Neural cell (in vitro differentiated cells): ENCODE measurements around the gene FHIT. TPM values are rescaled to one million over a fixed set of nuclear protein-coding genes. Genes with fewer than 3 reads are reported as not detected.

Experiments
- H2AFZ ChIP-seq: fragments of 200-600, 300-800 bp; sonication (generic), shearing (Covaris generic); 2 replicates; pipeline ENCODE4 v1.6.0; 2014; ENCODE audit warnings: low read depth, mild to moderate bottlenecking, antibody characterized with exemption, low read length, moderate library complexity
- H3F3A ChIP-seq: fragments of 200-600 bp; shearing (Covaris generic); 2 replicates; pipeline ENCODE4 v1.6.1; 2016; ENCODE audit warnings: mild to moderate bottlenecking, moderate library complexity, mixed read lengths, antibody characterized with exemption, low read length; ENCODE audit not compliant: insufficient read depth, poor library complexity, severe bottlenecking
- H3K27ac ChIP-seq: fragments of 200-600, 300-800 bp; sonication (generic), shearing (Covaris generic); 2 replicates; pipeline ENCODE4 v1.5.1; 2014; ENCODE audit warnings: mild to moderate bottlenecking, low read length, moderate library complexity
- H3K27me3 ChIP-seq: fragments of 300-800, 200-600 bp; sonication (generic), shearing (Covaris generic); 2 replicates; pipeline ENCODE4 v1.6.0; 2014; ENCODE audit warnings: mild to moderate bottlenecking, low read depth, low read length, moderate library complexity; ENCODE audit not compliant: insufficient read depth
- H3K36me3 ChIP-seq: fragments of 300-800, 200-600 bp; sonication (generic), shearing (Covaris generic); 2 replicates; pipeline ENCODE4 v1.5.1; 2014; ENCODE audit warnings: mild to moderate bottlenecking, antibody characterized with exemption, low read length, moderate library complexity; ENCODE audit not compliant: insufficient read depth
- H3K4me2 ChIP-seq: fragments of 300-800, 200-600 bp; sonication (generic), shearing (Covaris generic); 2 replicates; pipeline ENCODE4 v1.6.0; 2014; ENCODE audit warnings: mild to moderate bottlenecking, low read length
- H3K4me3 ChIP-seq: fragments of 300-800, 200-600 bp; sonication (generic), shearing (Covaris generic); 2 replicates; pipeline ENCODE4 v1.5.1; 2014; ENCODE audit warnings: mild to moderate bottlenecking, low read length, moderate library complexity
- H3K79me2 ChIP-seq: fragments of 200-600 bp; shearing (Covaris generic); replicated peaks from 2 replicates; pipeline ENCODE4 v1.6.0; 2014; ENCODE audit warnings: mild to moderate bottlenecking, low read length, moderate library complexity; ENCODE audit not compliant: insufficient read depth
- H3K9ac ChIP-seq: fragments of 300-800, 200-600 bp; sonication (generic), shearing (Covaris generic); 2 replicates; pipeline ENCODE4 v1.6.1; 2016; ENCODE audit warnings: mild to moderate bottlenecking, low read length, mixed read lengths
- H3K9me2 ChIP-seq: fragments of 200-600 bp; shearing (Covaris generic); 2 replicates; pipeline ENCODE4 v1.6.1; 2016; ENCODE audit warnings: mild to moderate bottlenecking, low read length, mixed read lengths; ENCODE audit not compliant: insufficient read depth
- H3K9me3 ChIP-seq: fragments of 200-600, 300-800 bp; sonication (generic), shearing (Covaris generic); 2 replicates; pipeline ENCODE4 v1.6.1; 2016; ENCODE audit warnings: mild to moderate bottlenecking, mixed run types, low read length, moderate library complexity, mixed read lengths
- H4K20me1 ChIP-seq: fragments of 200-600 bp; shearing (Covaris generic); 2 replicates; pipeline ENCODE4 v1.6.1; 2016; ENCODE audit warnings: mild to moderate bottlenecking, mixed run types; ENCODE audit not compliant: insufficient read depth
- EP300 ChIP-seq: fragments of 450-650 bp; conservative IDR thresholded peaks from 2 replicates; pipeline ENCODE4 v1.6.1; 2014; ENCODE audit warnings: antibody characterized with exemption, mild to moderate bottlenecking, moderate library complexity; ENCODE audit not compliant: poor library complexity, severe bottlenecking
- EZH2 ChIP-seq: fragments of 200-600, 300-800 bp; shearing (Covaris generic), sonication (generic); IDR thresholded peaks from 2 replicates; pipeline ENCODE4 v1.6.1; 2014; ENCODE audit warnings: antibody characterized with exemption, low read length, borderline replicate concordance, mild to moderate bottlenecking; ENCODE audit not compliant: insufficient read depth, poor library complexity, severe bottlenecking
- MXI1 ChIP-seq: fragments of 450-650 bp; conservative IDR thresholded peaks from 2 replicates; pipeline ENCODE4 v1.6.1; 2014; ENCODE audit warnings: antibody characterized with exemption, mild to moderate bottlenecking; ENCODE audit not compliant: poor library complexity, severe bottlenecking
- POLR2AphosphoS5 ChIP-seq: IDR thresholded peaks from 2 replicates; pipeline ENCODE4 v1.6.1; 2012
- RAD21 ChIP-seq: fragments of 450-650 bp; conservative IDR thresholded peaks from 2 replicates; pipeline ENCODE4 v1.6.1; 2014; ENCODE audit warnings: antibody characterized with exemption, mild to moderate bottlenecking, moderate library complexity
- SMC3 ChIP-seq: fragments of 450-650 bp; conservative IDR thresholded peaks from 2 replicates; pipeline ENCODE4 v1.6.1; 2014; ENCODE audit warnings: antibody characterized with exemption, mild to moderate bottlenecking, moderate library complexity; ENCODE audit not compliant: poor library complexity
- TAF1 ChIP-seq: IDR thresholded peaks from 2 replicates; pipeline ENCODE4 v1.6.1; 2012; ENCODE audit warnings: low read depth
- polyA plus RNA-seq: library from polyadenylated mRNA; depleted of rRNA; stranded (reverse); fragments of >200 nt; gene quantifications from 2 replicates; pipeline ENCODE4 v1.2.3, GENCODE V29; 2014
- TF ChIP-seq, protein P1 (sequence below): IDR thresholded peaks from 2 replicates; pipeline ENCODE4 v1.6.1; 2012; ENCODE audit warnings: borderline replicate concordance
- TF ChIP-seq, protein P2 (sequence below): fragments of 450-650 bp; IDR thresholded peaks from 2 replicates; pipeline ENCODE4 v1.5.1; 2014; ENCODE audit warnings: antibody characterized with exemption, mild to moderate bottlenecking, moderate library complexity; ENCODE audit not compliant: poor library complexity, severe bottlenecking

The FHIT gene
- polyA plus RNA-seq, 1 donor from 2014 or later: not detected

- Histone ChIP-seq H4K20me1 (no peaks in the 10 kb centered on the region), H3K9me2 (no peaks in the 10 kb centered on the region), H3K27me3 (no peaks in the 10 kb centered on the region), H2AFZ (no peak overlapping the region), H3K36me3 (no peaks in the 10 kb centered on the region), H3K4me3 (no peak overlapping the region), H3K4me2 (no peak overlapping the region), H3K27ac (no peak overlapping the region), H3F3A (no peaks in the 10 kb centered on the region), H3K79me2 (no peaks in the 10 kb centered on the region), H3K9me3 (peaks cover 3% of the 10 kb centered on the region), H3K9ac (no peak overlapping the region)
- TF ChIP-seq TAF1 (no peak), POLR2AphosphoS5 (no peak), SMC3 (no peak)
- TF ChIP-seq, protein P1, sequence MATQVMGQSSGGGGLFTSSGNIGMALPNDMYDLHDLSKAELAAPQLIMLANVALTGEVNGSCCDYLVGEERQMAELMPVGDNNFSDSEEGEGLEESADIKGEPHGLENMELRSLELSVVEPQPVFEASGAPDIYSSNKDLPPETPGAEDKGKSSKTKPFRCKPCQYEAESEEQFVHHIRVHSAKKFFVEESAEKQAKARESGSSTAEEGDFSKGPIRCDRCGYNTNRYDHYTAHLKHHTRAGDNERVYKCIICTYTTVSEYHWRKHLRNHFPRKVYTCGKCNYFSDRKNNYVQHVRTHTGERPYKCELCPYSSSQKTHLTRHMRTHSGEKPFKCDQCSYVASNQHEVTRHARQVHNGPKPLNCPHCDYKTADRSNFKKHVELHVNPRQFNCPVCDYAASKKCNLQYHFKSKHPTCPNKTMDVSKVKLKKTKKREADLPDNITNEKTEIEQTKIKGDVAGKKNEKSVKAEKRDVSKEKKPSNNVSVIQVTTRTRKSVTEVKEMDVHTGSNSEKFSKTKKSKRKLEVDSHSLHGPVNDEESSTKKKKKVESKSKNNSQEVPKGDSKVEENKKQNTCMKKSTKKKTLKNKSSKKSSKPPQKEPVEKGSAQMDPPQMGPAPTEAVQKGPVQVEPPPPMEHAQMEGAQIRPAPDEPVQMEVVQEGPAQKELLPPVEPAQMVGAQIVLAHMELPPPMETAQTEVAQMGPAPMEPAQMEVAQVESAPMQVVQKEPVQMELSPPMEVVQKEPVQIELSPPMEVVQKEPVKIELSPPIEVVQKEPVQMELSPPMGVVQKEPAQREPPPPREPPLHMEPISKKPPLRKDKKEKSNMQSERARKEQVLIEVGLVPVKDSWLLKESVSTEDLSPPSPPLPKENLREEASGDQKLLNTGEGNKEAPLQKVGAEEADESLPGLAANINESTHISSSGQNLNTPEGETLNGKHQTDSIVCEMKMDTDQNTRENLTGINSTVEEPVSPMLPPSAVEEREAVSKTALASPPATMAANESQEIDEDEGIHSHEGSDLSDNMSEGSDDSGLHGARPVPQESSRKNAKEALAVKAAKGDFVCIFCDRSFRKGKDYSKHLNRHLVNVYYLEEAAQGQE: no peak
These were observed 1165.6 kb downstream of the FHIT start for GRCh38 chr3:60085649-60086048.

DNA sequence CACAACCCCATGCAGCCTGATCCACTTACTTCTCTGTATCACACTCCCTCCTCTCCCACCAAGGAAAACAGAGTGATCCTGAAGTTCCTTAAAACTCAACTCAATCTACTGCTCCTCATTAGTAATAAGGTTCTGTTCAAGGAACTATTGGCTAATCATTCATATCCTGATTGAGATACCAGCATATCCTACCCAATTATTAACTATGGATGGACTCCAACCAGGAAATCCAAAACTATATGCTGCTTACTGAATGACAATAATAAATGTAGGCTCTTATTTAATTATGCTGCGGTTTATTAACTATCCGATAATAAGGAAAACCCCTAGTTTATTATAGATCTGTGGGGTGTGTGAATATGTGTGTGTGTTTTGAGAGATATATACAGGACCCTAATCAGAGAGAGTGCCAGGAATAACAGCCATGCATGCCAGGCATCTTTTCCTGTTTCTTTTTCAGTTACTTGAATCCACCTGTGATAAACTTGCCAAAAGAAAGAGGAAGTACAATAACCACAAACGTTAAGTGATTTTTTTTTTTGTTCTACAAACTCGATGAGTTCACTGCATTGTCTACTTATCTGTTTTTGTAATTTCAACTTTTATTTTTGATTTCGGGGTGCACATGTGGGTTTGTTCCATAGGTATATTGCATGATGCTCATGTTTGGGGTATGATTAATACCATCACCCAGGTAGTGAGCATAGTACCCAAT is 1169.7 kb downstream of the FHIT start:
- H3K4me2 ChIP-seq: no peak overlapping the region
- no peaks in the 10 kb centered on the region for H3F3A ChIP-seq
- no peak overlapping the region for H3K4me3 ChIP-seq
- no peaks in the 10 kb centered on the region for H3K27me3 ChIP-seq
- H2AFZ ChIP-seq: no peak overlapping the region
- H3K79me2 ChIP-seq: no peaks in the 10 kb centered on the region
- H3K9me3 ChIP-seq: peaks cover 3% of the 10 kb centered on the region
- H3K27ac ChIP-seq: no peak overlapping the region
- H3K9me2 ChIP-seq: no peaks in the 10 kb centered on the region
- H4K20me1 ChIP-seq: no peaks in the 10 kb centered on the region
- H3K9ac ChIP-seq: no peak overlapping the region
- TF ChIP-seq TAF1 (no peak), SMC3 (no peak), POLR2AphosphoS5 (no peak), RAD21 (no peak), MXI1 (no peak), EZH2 (no peak), EP300 (no peak)
- TF ChIP-seq, protein P1: no peak
- TF ChIP-seq, protein P2, sequence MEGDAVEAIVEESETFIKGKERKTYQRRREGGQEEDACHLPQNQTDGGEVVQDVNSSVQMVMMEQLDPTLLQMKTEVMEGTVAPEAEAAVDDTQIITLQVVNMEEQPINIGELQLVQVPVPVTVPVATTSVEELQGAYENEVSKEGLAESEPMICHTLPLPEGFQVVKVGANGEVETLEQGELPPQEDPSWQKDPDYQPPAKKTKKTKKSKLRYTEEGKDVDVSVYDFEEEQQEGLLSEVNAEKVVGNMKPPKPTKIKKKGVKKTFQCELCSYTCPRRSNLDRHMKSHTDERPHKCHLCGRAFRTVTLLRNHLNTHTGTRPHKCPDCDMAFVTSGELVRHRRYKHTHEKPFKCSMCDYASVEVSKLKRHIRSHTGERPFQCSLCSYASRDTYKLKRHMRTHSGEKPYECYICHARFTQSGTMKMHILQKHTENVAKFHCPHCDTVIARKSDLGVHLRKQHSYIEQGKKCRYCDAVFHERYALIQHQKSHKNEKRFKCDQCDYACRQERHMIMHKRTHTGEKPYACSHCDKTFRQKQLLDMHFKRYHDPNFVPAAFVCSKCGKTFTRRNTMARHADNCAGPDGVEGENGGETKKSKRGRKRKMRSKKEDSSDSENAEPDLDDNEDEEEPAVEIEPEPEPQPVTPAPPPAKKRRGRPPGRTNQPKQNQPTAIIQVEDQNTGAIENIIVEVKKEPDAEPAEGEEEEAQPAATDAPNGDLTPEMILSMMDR: no peak
- no peaks in the 10 kb centered on the region for H3K36me3 ChIP-seq
